Measurements from ENCODE around the gene KHNYN.
"Not testable (repeated sequence)": the region's sequence is repeated elsewhere in the genome, so short reads cannot be mapped to it uniquely, and the experiment has no call there.

Gene KHNYN

GRCh38 chr14:24438223-24439097 lies 8.7 kb downstream of the KHNYN start:
- DNase-seq (ENCODE audit: low read depth): no peak

- no peak for DNase-seq (ENCODE audit: low read depth)
These were observed 9.5 kb downstream of the KHNYN start for GRCh38 chr14:24439257-24439656.

GRCh38 chr14:24439830-24440605 lies 10.3 kb downstream of the KHNYN start:
- no peak for DNase-seq (ENCODE audit: low read depth)

- no peak for DNase-seq (ENCODE audit: low read depth)
These were observed 11.0 kb downstream of the KHNYN start for GRCh38 chr14:24440606-24441399.

DNA sequence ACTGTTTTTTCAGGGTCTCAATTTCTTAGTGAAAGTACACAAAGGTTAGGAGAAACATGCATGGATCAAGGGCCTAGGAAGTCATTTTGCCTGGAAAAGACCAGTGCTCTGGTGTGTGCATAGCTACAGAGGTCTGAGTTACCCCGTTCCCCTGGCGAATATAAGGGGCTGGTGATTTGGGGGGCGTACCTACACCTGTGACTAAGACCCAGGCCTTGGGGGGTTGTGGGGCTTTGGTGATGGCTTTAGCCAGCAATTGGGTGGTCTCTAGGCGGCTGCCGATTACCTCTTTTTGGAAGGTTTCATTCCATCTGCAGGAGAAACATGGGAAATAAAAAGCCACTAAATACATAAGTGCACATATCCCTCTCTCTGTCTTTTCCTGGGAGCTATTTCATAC lies 11.7 kb downstream of the KHNYN start:
- DNase-seq (ENCODE audit: low read depth): no peak

GRCh38 chr14:24441904-24442239 lies 12.1 kb downstream of the KHNYN start:
- no peak for DNase-seq (ENCODE audit: low read depth)

DNA sequence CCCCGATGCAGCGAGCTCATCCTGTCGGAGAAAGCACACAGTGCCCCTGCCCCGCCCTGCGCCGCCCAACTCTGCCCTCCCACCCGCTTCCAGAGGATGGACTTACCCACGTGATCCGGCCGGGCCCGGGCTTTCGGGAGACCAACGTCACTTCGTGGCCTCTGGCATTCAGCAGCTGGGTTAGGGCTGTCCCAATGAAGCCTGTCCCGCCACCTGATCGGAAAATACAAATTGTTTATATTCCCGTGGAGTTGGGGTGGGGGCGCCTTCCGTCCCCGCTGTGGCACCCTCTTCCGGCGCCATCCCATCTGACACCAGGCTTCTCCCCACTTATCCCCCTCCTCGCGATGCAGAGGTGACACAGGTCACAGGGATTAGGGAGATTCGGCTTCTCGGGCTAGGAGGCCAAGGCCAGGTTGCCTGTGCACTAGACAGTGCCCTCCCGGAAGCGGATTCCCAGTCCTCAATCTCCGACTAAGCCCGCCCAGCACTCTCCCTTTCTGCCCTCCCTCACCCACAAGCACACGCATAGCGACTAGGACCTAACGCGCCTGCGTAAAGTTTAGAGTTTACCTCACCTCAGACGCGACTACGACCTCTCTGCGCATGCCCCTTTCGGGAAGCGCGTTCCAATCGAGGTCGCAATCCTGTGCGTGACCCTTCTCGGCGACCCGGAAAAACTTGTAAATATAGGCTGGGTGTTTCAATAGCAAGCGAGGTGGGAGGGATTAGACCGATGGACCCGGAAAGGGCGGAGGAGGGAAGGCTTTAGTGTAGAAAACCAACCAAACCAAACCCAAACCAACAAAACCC lies 12.7 kb downstream of the KHNYN start, which contains the start of gene SDR39U1:
Gene SDR39U1 (minus strand): TSS at position 537 of the 813 bp plus-strand sequence. CDS start 7 bp downstream, at position 530.
- DNase-seq (ENCODE audit: low read depth): peak; percentile 95

GRCh38 chr14:24443053-24443665 lies 13.4 kb downstream of the KHNYN start:
- no peak for DNase-seq (ENCODE audit: low read depth)

DNA sequence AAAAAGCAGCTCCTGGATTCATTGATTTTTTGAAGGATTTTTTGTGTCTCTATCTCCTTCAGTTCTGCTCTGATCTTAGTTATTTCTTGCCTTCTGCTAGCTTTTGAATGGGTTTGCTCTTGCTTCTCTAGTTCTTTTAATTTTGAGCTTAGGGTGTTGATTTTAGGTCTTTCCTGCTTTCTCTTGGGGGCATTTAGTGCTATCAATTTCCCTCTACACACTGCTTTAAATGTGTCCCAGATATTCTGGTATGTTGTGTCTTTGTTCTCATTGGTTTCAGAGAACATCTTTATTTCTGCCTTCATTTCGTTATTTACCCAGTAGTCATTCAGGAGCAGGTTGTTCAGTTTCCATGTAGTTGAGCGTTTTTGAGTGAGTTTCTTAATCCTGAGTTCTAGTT lies 21.1 kb downstream of the KHNYN start:
- not testable (repeated sequence) for DNase-seq (ENCODE audit: low read depth)

DNA sequence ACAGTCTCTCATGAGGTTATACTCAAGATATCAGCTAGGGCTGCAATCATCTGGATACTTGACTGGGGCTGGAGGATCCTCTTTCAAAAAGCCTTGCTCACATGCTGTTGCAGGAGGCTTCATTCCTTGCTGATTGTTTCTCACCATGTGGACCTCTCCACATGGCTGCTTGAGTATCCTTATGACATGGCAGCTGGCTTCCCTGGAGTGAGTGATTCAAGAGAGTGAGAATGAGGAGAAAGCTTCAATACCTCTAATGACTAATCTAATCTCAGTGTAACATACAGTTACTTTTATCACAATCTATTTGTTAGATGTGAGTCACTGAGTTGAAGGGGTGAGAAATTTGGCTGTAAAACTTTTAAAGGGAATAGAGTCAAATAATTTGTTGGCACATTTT lies 27.2 kb downstream of the KHNYN start:
- DNase-seq (ENCODE audit: low read depth): no peak

DNA sequence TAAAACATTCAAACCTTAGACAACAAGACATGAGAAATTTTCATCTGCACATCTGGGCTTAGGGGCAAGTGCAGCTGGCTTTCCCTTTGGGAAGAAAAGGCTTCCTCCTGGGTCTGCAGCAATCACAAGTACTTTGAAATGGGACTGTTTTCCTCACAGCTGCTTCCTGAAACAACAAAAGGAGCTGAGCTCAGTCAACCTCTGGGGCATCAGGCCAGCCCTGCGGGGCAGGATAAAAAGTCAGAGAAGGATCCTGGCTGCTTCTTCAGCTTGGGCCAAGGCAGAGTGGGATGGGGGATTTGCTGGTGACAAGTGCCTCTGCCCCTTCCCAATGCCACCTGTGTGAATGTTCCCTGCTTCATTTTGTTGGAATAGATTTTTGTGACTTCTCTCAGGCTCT lies 29.0 kb downstream of the KHNYN start:
- no peak for DNase-seq (ENCODE audit: low read depth)

DNA sequence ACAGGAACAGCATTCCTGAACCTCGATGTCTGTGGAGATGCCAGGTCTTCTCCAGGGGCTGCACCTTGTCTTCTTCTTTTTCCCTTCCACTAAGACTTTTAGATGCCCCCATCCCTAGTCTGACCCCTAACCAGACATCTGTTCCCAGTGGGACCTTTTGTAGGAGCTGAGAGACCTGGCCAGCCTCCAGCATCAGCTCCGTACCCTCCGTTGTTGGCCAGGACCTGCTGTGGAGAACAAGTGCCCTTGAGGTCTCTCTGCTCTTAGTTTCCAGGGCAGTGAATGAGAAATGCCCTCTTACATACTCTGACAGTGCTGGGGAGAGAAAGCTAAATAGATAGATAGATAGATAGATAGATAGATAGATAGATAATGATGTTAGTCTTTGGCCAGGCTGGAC lies 29.6 kb downstream of the KHNYN start:
- no peak for DNase-seq (ENCODE audit: low read depth)

DNA sequence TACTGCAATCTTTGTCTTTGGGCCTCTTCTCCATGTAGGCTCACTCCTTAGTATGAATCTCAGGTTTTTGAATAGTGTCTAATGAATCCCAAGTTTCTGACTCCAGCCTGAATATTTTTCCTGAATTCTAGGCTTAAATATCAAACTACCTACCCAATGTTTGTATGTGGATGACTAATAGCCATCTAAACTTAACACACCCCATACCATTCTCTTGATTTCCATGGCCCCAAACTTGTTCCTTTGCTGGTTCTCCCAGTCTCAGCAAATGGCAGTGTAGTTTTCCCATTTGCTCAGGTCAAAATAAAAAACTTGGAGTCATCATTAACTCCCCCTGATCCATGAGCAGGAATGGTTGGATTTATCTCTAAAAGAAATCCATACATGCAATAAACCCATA lies 31.6 kb downstream of the KHNYN start:
- no peak for DNase-seq (ENCODE audit: low read depth)

DNA sequence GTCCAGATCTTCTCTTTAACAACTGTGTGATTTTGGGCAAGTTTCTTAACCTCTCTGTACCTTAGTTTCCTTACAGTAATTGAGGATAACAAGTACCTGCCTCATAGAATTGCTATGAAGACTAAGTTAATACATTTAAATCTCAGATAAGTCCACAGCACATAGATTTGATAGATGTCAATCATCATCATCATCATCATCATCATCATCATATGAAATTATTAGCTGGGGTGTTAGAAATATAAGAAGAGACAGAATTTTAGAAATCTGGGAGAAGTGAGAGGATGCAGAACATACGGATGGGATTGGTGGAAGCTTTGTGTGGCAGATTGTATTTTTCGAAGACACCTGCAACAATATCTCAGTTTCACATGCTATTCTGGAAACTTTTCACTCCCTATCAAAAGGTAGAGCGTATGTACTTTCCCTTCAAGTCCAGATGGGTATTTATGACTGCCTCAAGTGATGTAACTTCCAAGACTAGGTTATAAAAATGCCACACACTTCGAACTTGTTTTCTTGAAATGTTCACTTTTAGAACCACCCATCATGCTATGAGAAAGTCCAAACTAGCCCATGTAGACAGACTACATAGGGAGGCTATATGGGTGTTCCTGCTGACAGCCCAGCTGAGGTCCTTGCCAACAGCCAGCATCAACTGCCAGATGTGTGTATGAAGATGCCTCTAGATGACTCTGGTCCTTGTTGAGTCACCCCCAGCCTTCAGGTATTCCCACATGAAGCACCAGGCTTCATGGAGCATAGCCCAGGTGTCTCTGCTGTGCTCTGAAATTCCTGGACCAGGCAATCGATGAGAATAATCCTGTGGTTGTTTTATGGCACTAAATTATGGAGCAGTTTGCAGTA lies 33.5 kb downstream of the KHNYN start:
- DNase-seq (ENCODE audit: low read depth): no peak

DNA sequence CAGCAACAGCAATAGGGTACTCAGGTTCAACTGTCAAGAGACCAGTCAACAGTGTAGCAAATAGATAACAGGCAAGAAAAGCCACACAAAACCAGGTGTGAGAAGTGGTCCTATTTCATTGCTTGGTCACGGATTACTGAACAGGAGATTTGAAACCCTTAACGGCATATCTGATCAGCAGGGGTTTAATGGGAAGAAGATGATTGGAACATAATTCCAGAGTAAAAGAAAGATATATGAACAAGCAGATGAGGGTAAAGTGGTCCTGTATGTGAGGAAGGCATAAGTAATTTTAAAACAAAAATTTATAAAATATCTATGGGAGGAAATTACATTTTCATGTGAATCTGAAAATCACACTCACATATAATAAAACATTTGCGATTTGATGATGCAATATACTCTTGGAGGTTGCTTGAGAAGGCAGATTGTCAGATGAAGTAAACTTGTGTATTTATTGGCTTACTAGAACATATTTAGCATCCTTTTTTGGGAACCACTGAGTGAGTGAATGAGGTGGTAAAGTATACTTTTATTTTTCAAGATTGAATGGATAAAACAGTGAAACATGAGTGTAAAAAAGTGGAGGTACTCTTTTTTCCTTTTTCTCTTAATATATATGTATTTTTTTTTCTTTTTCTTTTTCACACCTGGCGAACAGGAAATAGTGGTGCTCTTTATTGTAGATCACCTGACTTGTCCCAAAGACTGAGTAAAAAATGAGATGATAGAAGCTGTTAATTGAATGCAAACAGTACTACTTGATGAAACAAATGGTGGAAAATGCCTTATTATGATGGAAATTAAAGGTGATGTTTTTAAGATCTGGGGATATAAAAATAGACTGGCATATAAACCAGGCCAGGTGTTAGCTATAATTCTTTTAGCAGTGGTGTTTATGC lies 34.4 kb downstream of the KHNYN start:
- DNase-seq (ENCODE audit: low read depth): no peak

GRCh38 chr14:24465368-24465767 lies 35.6 kb downstream of the KHNYN start:
- no peak for DNase-seq (ENCODE audit: low read depth)

DNA sequence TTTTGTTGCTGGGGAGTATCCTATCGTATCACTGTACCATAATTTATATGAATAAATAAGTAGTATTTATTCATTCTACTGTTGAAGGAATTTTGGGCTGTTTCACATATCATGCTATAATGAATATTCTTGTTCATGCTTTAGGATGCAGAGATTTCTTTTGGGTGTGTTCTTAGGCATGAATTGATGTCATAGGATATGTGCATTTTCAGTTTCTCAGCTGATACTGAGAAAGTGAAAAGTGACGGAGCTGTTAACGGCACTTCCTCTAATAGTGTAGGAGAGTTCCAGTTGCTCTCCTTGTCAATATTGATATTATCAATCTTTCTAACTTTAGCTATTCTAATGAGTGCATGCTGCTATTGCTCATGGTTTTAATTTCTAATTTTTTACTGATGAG lies 36.1 kb downstream of the KHNYN start:
- no peak for DNase-seq (ENCODE audit: low read depth)

- not testable (repeated sequence) for DNase-seq (ENCODE audit: low read depth)
These were observed 40.7 kb downstream of the KHNYN start for GRCh38 chr14:24470450-24470849.

GRCh38 chr14:24473211-24473610 lies 43.5 kb downstream of the KHNYN start:
- DNase-seq (ENCODE audit: low read depth): no peak
